IPS-15b (cell line): ENCODE results near the gene S100A1.
A peak's percentile ranks its signal among the peaks of the same experiment; 100 is the strongest.

Experiments
- H3K27me3 ChIP-seq: one replicate; pipeline ENCODE4 v1.6.1; 2013; ENCODE audit warnings: low read length; ENCODE audit not compliant: control insufficient read depth, insufficient read depth
- H3K36me3 ChIP-seq: one replicate; pipeline ENCODE4 v1.6.1; 2013; ENCODE audit warnings: low read length; ENCODE audit not compliant: control insufficient read depth, insufficient read depth
- H3K4me1 ChIP-seq: one replicate; pipeline ENCODE4 v1.6.1; 2013; ENCODE audit warnings: mild to moderate bottlenecking, low read length; ENCODE audit not compliant: control insufficient read depth, insufficient read depth
- H3K4me3 ChIP-seq: one replicate; pipeline ENCODE4 v1.5.1; 2013; ENCODE audit warnings: low read depth, low read length
- H3K9ac ChIP-seq: one replicate; pipeline ENCODE4 v1.6.1; 2013; ENCODE audit warnings: low read depth, mild to moderate bottlenecking, low read length
- H3K9me3 ChIP-seq: one replicate; pipeline ENCODE4 v1.6.1; 2013; ENCODE audit warnings: mild to moderate bottlenecking, low read length; ENCODE audit not compliant: control insufficient read depth, insufficient read depth

The S100A1 gene

DNA sequence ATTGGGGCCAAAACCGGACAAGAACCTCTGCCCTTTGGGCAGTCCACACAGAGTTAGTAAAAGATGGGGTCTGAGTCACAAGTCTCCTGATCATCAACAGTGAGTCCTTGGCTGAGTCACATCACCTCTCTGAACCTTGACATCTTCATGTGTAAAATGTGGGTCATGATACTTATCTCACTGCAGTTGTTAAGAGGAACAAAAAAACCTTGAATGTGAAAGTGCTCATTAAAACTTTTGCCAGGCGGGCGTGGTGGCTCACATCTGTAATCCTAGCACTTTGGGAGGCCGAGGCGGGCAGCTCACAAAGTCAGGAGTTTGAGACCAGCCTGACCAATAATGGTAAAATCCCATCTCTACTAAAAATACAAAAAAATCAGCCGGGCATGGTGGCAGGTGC lies 31.0 kb upstream of the S100A1 start:
- H3K36me3 ChIP-seq = no peaks in the 10 kb centered on the region
- H3K27me3 ChIP-seq = no peaks in the 10 kb centered on the region
- H3K4me3 ChIP-seq = no peak overlapping the region
- H3K9me3 ChIP-seq = no peaks in the 10 kb centered on the region
- no peak overlapping the region for H3K9ac ChIP-seq
- peaks cover 2% of the 10 kb centered on the region for H3K4me1 ChIP-seq

DNA sequence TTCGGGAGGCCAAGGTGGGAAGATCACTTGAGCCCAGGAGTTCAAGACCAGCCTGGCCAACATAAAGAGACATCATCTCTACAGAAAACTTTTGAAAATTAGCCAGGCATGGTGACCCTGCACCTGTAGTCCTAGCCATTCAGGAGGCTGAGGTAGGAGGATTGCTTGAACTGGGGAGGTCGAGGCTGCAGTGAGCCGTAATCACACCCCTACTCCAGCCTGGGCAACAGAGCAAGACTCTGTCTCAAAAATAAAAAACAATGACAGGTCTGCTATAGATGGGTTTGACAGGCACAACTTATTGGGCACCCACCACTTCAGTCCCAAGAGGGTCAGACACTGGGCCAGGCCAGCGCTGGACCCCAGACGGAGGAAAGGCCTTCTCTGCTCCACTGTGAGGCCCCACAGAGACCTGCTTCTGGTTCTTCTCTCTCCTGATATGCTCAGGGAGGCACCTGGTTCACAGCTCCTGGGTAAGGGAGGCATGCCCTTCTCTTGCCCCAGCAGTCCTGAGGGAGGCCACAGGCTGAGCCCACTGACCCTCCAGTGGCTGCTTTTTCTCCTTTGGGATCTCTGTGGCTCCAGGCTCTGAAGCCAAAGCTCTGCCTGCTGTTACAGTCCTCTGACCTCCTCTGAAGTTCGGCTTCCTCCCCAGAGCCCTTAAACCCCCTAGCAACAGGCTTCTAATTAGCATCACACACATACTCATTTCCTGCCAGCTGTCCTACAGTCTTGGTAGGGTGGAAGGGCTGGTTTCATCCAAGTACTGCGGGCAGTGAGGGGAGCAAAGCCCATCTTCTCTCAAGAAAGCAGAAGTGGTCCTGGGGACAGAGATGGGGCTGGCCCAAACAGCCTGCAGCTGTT lies 29.7 kb upstream of the S100A1 start:
- Histone ChIP-seq H3K9ac (no peak overlapping the region), H3K4me1 (peaks cover 2% of the 10 kb centered on the region), H3K36me3 (no peaks in the 10 kb centered on the region), H3K4me3 (no peak overlapping the region), H3K27me3 (no peaks in the 10 kb centered on the region), H3K9me3 (no peaks in the 10 kb centered on the region)

DNA sequence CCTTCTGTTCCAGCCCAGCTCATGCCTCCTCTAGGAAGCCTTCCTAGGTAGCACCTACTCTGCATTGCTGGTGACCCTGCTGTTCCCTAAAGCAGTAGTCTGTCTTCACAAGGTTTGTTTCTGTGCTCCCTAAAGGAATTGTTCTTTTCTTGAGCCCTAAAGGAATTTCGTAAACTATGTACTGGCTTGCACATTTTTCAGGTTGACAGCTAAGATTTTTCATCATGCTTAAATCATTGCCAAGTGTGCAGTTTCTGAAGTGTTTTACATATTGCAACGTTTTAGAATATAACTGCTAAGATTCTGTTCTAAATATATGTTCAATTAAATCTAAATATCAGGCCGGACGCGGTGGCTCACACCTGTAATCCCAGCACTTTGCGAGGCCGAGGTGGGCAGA lies 28.4 kb upstream of the S100A1 start:
- H3K36me3 ChIP-seq = no peaks in the 10 kb centered on the region
- H3K9me3 ChIP-seq = no peaks in the 10 kb centered on the region
- H3K4me1 ChIP-seq = peaks cover 2% of the 10 kb centered on the region

DNA sequence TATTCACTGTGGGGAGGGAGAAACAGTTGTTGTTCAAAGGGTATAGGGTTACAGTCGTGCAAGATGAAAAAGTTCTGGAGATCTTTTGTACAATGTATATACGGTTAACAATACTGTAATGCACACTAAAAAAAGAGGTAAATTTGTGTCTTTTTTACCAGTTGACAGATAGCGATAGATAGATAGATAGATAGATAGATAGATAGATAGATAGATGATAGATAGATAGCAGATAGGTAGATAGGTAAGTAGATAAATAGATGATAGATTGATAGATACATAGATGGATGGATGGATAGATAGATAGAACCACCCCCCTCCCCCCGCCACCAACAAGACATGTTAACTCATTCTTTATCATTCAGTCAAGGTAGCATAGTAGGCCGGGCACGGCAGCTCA lies 25.5 kb upstream of the S100A1 start:
- no peaks in the 10 kb centered on the region for H3K36me3 ChIP-seq
- H3K9ac ChIP-seq = no peak overlapping the region

More for the DNA sequence above, 28.4 kb upstream of the S100A1 start:
- H3K27me3 ChIP-seq = no peaks in the 10 kb centered on the region
- no peak overlapping the region for H3K9ac ChIP-seq
- H3K4me3 ChIP-seq = no peak overlapping the region

DNA sequence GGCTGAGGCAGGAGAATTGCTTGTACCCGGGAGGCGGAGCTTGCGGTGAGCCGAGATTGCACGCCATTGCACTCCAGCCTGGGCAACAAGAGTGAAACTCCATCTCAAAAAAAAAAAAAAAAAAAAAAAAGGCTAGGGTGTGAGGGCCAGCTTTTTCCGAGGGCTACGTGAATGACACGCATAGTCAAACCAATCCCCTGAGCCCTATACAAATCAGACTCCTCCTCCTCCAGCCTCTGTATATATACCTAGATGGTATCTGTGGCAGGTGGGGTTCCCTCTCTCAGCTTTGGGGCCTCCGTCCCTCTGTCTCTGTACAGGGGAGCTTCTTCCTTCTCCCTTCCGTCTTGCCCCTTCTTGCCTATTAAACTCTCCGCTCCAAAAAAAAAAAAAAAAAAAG lies 22.0 kb upstream of the S100A1 start:
- Histone ChIP-seq H3K9me3 (no peaks in the 10 kb centered on the region), H3K27me3 (no peaks in the 10 kb centered on the region), H3K36me3 (no peaks in the 10 kb centered on the region), H3K4me3 (no peak overlapping the region), H3K9ac (no peak overlapping the region), H3K4me1 (peaks cover 9% of the 10 kb centered on the region)

More for the DNA sequence above, 25.5 kb upstream of the S100A1 start:
- H3K9me3 ChIP-seq = no peaks in the 10 kb centered on the region
- peaks cover 7% of the 10 kb centered on the region for H3K4me1 ChIP-seq
- H3K27me3 ChIP-seq = no peaks in the 10 kb centered on the region
- H3K4me3 ChIP-seq = no peak overlapping the region

DNA sequence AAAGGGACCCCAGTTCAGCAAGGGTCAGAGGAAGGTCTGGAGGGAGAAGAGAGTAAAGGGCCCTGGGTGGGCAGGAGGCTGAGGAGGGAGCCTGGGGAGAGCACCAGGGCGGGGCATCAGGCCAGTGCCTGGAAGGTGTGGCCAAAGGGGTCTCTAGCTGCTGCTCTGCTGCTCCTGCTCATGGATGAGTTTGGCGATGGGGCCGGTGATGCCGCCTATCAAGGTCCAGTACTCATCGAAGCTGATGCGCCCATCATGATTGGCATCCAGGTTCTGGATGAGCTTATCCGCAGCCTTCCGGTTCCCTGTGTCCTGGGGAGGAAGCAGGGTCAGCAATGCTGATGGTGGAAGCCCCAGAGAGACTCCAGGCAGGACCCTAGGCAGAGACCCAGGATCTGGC lies 20.9 kb upstream of the S100A1 start:
- H3K36me3 ChIP-seq = no peaks in the 10 kb centered on the region
- no peak overlapping the region for H3K4me3 ChIP-seq
- H3K9me3 ChIP-seq = no peaks in the 10 kb centered on the region
- H3K4me1 ChIP-seq = peaks cover 11% of the 10 kb centered on the region
- no peak overlapping the region for H3K9ac ChIP-seq
- H3K27me3 ChIP-seq = no peaks in the 10 kb centered on the region

DNA sequence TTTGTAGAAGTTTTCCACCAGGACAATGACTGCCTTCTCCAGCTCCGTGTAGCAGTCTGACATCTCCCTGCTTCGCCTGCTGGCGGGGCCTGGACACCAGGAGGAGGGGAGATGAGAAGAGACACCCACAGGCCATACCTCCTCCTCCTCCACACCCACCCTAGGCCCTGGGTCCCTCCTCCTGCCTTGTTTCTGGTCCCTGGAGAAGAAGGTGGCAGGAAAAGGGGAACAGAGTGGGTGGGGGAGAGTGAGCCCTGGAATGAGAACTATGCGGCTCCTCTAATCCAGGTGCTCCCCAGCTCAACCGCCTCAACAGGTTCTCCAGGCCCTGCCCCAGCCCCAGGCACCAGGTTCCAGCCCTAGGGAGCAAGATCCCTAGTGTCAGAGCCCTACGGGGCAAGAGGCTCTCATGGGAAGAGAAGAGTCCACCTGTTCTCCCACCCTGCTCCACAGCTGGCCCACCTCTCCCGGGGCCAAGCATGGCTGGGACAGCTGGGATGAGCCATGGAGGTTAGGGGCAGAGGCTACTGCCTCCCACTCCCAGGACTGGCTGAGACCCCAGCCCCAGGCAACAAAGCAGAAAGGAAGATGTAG lies 20.0 kb upstream of the S100A1 start:
- Histone ChIP-seq H3K9ac (no peak overlapping the region), H3K9me3 (no peaks in the 10 kb centered on the region), H3K4me3 (no peak overlapping the region), H3K36me3 (no peaks in the 10 kb centered on the region), H3K4me1 (peaks cover 12% of the 10 kb centered on the region), H3K27me3 (no peaks in the 10 kb centered on the region)

DNA sequence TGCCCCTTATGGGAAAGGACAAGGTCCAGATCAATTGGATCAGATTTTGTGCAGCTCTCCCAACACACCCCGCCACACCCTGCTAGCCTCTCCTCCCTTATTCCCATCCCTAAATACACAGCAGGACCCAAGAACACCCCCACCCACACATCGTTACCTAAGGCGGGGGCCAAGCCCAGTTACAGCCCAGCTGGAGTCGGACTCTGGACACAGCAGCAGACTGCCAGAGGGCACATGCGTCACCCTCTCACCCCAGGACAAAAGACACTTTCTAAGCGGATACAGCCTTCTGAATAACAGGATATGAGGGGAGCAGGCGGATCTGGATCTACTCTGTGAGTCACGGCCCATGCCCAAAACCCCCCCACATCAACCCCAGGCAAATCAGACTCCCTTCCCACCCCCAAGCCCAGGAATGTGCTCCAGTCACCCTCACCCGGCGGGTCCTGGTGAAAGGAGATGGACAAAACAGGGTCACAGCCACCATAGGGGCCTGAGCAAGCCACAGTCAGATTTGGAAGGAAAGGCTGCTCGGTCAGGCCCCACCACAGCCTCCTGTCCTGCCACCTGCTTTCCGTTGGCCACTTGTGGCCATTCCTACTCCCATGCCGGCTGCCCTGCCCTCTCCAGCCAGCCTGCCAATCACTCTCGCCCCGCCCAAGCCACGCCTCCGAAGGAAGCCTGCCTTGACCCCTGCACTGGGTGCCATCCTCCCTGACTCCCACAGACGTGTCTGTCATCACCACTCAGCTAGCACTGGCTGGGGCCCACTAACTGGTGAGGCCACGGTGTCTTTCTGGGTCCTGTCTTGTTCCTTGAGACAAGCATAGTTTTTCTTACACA lies 19.3 kb upstream of the S100A1 start:
- Histone ChIP-seq H3K36me3 (no peaks in the 10 kb centered on the region), H3K9ac (no peak overlapping the region), H3K27me3 (no peaks in the 10 kb centered on the region), H3K4me1 (peaks cover 12% of the 10 kb centered on the region), H3K9me3 (no peaks in the 10 kb centered on the region), H3K4me3 (peak overlapping the region; percentile 27)

DNA sequence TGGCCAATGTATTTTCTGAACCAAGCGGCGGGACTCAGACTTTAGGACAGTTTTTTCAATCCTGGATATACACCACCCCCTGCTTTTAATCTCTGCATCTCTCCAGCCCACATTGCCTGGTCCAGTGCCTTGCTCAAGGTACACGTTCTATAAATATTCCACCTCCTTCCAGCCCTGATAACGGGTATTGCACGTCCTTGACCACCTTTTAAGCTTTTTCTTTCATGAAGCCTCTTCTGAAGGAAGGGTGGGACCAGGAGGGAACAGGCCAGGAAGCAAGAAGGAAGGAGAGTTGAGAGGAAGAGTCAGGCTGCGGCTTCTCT lies 18.7 kb upstream of the S100A1 start:
- Histone ChIP-seq H3K36me3 (no peaks in the 10 kb centered on the region), H3K4me3 (no peak overlapping the region), H3K9ac (no peak overlapping the region), H3K4me1 (peaks cover 12% of the 10 kb centered on the region), H3K27me3 (no peaks in the 10 kb centered on the region), H3K9me3 (no peaks in the 10 kb centered on the region)

DNA sequence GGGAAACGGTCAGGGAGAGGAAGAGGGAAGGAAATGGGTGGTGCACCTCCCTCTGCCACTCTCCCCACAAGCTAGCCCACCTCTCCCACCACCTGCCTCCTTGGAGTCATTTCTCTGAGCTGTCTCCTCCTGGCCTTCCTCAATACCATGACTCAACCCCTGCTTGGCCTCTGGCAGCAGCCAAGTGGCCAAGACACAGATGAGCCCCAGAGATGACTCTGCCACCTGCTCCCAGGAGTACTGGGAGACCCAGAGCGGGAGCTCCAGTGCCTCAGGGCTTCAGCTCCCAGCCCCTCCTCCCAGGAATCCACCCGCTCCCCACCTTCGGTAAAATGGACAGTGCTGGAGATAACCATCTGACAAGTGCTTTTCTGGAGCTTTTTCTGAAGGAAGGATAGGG lies 17.9 kb upstream of the S100A1 start:
- H3K9me3 ChIP-seq = no peaks in the 10 kb centered on the region
- no peak overlapping the region for H3K4me3 ChIP-seq
- H3K9ac ChIP-seq = no peak overlapping the region

DNA sequence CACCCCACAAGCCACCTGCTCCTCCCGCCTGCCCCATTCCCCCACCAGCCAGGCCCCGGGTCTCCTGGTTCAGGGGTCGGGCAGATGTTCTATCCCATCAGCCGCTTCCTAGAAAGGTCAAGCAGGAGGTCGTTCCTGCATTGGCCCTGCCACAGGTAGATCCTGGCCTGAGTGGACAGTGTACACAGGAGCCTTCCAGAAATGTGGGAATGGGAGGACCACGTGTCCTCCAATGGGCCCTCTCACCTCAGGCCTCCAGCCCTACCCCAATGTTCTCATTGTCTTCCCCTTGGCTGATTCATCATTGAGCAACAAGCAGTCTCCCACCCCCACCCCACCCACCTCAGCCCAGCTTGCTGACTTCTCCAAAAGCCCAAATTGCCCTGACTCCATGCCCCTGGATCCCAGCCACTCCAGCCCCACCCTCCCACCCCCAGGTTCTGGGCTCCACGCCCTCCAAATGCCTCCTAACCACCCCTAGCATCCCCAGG lies 17.4 kb upstream of the S100A1 start:
- Histone ChIP-seq H3K4me3 (no peak overlapping the region), H3K9me3 (no peaks in the 10 kb centered on the region), H3K4me1 (peaks cover 11% of the 10 kb centered on the region), H3K27me3 (no peaks in the 10 kb centered on the region), H3K9ac (no peak overlapping the region), H3K36me3 (no peaks in the 10 kb centered on the region)

More for the DNA sequence above, 17.9 kb upstream of the S100A1 start:
- peaks cover 11% of the 10 kb centered on the region for H3K4me1 ChIP-seq
- no peaks in the 10 kb centered on the region for H3K27me3 ChIP-seq
- H3K36me3 ChIP-seq = no peaks in the 10 kb centered on the region
